ENCODE data around the gene GJD4.

The GJD4 gene

GRCh38 chr10:35608328-35608672 lies 3.2 kb downstream of the GJD4 start:
- Histone ChIP-seq H3K27ac (no peak overlapping the region), H3K36me3 (ENCODE audit: insufficient read depth) (no peaks in the 10 kb centered on the region), H3K79me2 (ENCODE audit: insufficient read depth, low read depth) (no peaks in the 10 kb centered on the region), H3K9ac (no peak overlapping the region), H3K27me3 (ENCODE audit: insufficient read depth, low read depth) (no peaks in the 10 kb centered on the region), H3K4me1 (ENCODE audit: low read depth, poor library complexity, severe bottlenecking) (no peaks in the 10 kb centered on the region), H3K4me3 (IDR thresholded peaks at IDR 0.05; ENCODE audit: insufficient read depth, low read depth, low read length) (no peak overlapping the region), H4K20me1 (ENCODE audit: insufficient read depth) (no peaks in the 10 kb centered on the region), H3K4me2 (no peak overlapping the region), H2AFZ (ENCODE audit: low read depth) (no peak overlapping the region)
- TF ChIP-seq CTCF (conservative IDR thresholded peaks at IDR 0.05; ENCODE audit: low read depth, low read length) = no peak

- TF ChIP-seq CTCF (conservative IDR thresholded peaks at IDR 0.05; ENCODE audit: low read depth, low read length) = no peak
- no peaks in the 10 kb centered on the region for H3K79me2 ChIP-seq (ENCODE audit: insufficient read depth, low read depth)
- no peaks in the 10 kb centered on the region for H3K4me1 ChIP-seq (ENCODE audit: low read depth, poor library complexity, severe bottlenecking)
- no peak overlapping the region for H3K9ac ChIP-seq
- no peak overlapping the region for H2AFZ ChIP-seq (ENCODE audit: low read depth)
- H3K27ac ChIP-seq = no peak overlapping the region
- no peak overlapping the region for H3K4me3 ChIP-seq (IDR thresholded peaks at IDR 0.05; ENCODE audit: insufficient read depth, low read depth, low read length)
- no peak overlapping the region for H3K4me2 ChIP-seq
- H3K27me3 ChIP-seq (ENCODE audit: insufficient read depth, low read depth) = no peaks in the 10 kb centered on the region
- H4K20me1 ChIP-seq (ENCODE audit: insufficient read depth) = no peaks in the 10 kb centered on the region
- H3K36me3 ChIP-seq (ENCODE audit: insufficient read depth) = no peaks in the 10 kb centered on the region
These were observed 6.6 kb downstream of the GJD4 start for GRCh38 chr10:35611750-35612149.

GRCh38 chr10:35612385-35613106 lies 7.4 kb downstream of the GJD4 start:
- H3K4me3 ChIP-seq (IDR thresholded peaks at IDR 0.05; ENCODE audit: insufficient read depth, low read depth, low read length) = no peak overlapping the region
- H2AFZ ChIP-seq (ENCODE audit: low read depth) = no peak overlapping the region
- H3K27me3 ChIP-seq (ENCODE audit: insufficient read depth, low read depth) = no peaks in the 10 kb centered on the region
- no peak overlapping the region for H3K27ac ChIP-seq
- TF ChIP-seq CTCF (conservative IDR thresholded peaks at IDR 0.05; ENCODE audit: low read depth, low read length) = no peak
- H3K79me2 ChIP-seq (ENCODE audit: insufficient read depth, low read depth) = no peaks in the 10 kb centered on the region
- H4K20me1 ChIP-seq (ENCODE audit: insufficient read depth) = no peaks in the 10 kb centered on the region
- no peak overlapping the region for H3K4me2 ChIP-seq
- H3K4me1 ChIP-seq (ENCODE audit: low read depth, poor library complexity, severe bottlenecking) = no peaks in the 10 kb centered on the region
- no peaks in the 10 kb centered on the region for H3K36me3 ChIP-seq (ENCODE audit: insufficient read depth)
- H3K9ac ChIP-seq = no peak overlapping the region

GRCh38 chr10:35613107-35613440 lies 7.9 kb downstream of the GJD4 start:
- Histone ChIP-seq H3K27me3 (ENCODE audit: insufficient read depth, low read depth) (no peaks in the 10 kb centered on the region), H2AFZ (ENCODE audit: low read depth) (no peak overlapping the region), H3K79me2 (ENCODE audit: insufficient read depth, low read depth) (no peaks in the 10 kb centered on the region), H3K9ac (no peak overlapping the region), H3K4me2 (no peak overlapping the region), H3K36me3 (ENCODE audit: insufficient read depth) (no peaks in the 10 kb centered on the region), H3K4me3 (IDR thresholded peaks at IDR 0.05; ENCODE audit: insufficient read depth, low read depth, low read length) (no peak overlapping the region), H4K20me1 (ENCODE audit: insufficient read depth) (no peaks in the 10 kb centered on the region), H3K4me1 (ENCODE audit: low read depth, poor library complexity, severe bottlenecking) (no peaks in the 10 kb centered on the region), H3K27ac (no peak overlapping the region)
- TF ChIP-seq CTCF (conservative IDR thresholded peaks at IDR 0.05; ENCODE audit: low read depth, low read length) = no peak

Data from KMS-11 (cell line).